H9 (cell line): Measurements from ENCODE around the gene ABR. TPM values are rescaled to one million over a fixed set of nuclear protein-coding genes. Genes with fewer than 3 reads are reported as not detected.

Experiments
- DNase-seq: peaks from one replicate; pipeline ENCODE4 v3.0.0-alpha.2; 2017
- H2AFZ ChIP-seq: one replicate; pipeline ENCODE4 v1.6.1; 2013; ENCODE audit warnings: mild to moderate bottlenecking, low read length, control low read depth, moderate library complexity
- H2AK5ac ChIP-seq: 2 replicates; pipeline ENCODE4 v1.6.1; 2013; ENCODE audit warnings: low read length, control low read depth, mixed read lengths; ENCODE audit not compliant: insufficient read length
- H2BK120ac ChIP-seq: one replicate; pipeline ENCODE4 v1.6.1; 2013; ENCODE audit warnings: low read depth, mild to moderate bottlenecking, low read length, control low read depth, inconsistent platforms; ENCODE audit not compliant: poor library complexity, severe bottlenecking
- H2BK12ac ChIP-seq: 2 replicates; pipeline ENCODE4 v1.6.1; 2013; ENCODE audit warnings: low read length, control low read depth, mixed read lengths, low read depth; ENCODE audit not compliant: insufficient read length
- H2BK15ac ChIP-seq: 2 replicates; pipeline ENCODE4 v1.6.1; 2013; ENCODE audit warnings: low read depth, low read length, control low read depth
- H2BK20ac ChIP-seq: one replicate; pipeline ENCODE4 v1.6.1; 2013; ENCODE audit warnings: low read depth, mild to moderate bottlenecking, low read length, control low read depth, inconsistent platforms; ENCODE audit not compliant: poor library complexity, severe bottlenecking
- H2BK5ac ChIP-seq: 2 replicates; pipeline ENCODE4 v1.6.1; 2013; ENCODE audit warnings: low read length, control low read depth, mixed read lengths; ENCODE audit not compliant: insufficient read length
- H3K14ac ChIP-seq: 2 replicates; pipeline ENCODE4 v1.6.1; 2013; ENCODE audit warnings: low read length, control low read depth; ENCODE audit not compliant: insufficient read depth
- H3K18ac ChIP-seq: 2 replicates; pipeline ENCODE4 v1.6.1; 2013; ENCODE audit warnings: low read depth, mild to moderate bottlenecking, mixed read lengths, low read length, control low read depth; ENCODE audit not compliant: insufficient read length
- H3K23ac ChIP-seq: 2 replicates; pipeline ENCODE4 v1.6.1; 2013; ENCODE audit warnings: low read length, control low read depth, mixed read lengths, low read depth; ENCODE audit not compliant: insufficient read length
- H3K23me2 ChIP-seq: 2 replicates; pipeline ENCODE4 v1.6.1; 2013; ENCODE audit warnings: low read depth, mild to moderate bottlenecking, mixed read lengths, low read length, control low read depth; ENCODE audit not compliant: insufficient read length, poor library complexity, severe bottlenecking
- H3K27ac ChIP-seq: 2 replicates; pipeline ENCODE4 v1.5.1; 2013; ENCODE audit warnings: low read length, control low read depth, mixed read lengths, low read depth; ENCODE audit not compliant: insufficient read length
- H3K27me3 ChIP-seq: 2 replicates; pipeline ENCODE4 v1.6.1; 2013; ENCODE audit warnings: low read length, control low read depth, inconsistent platforms; ENCODE audit not compliant: insufficient read depth
- H3K4ac ChIP-seq: 2 replicates; pipeline ENCODE4 v1.6.1; 2013; ENCODE audit warnings: low read depth, mild to moderate bottlenecking, control low read depth, inconsistent platforms, low read length, moderate library complexity
- H3K4me1 ChIP-seq: 2 replicates; pipeline ENCODE4 v1.6.1; 2013; ENCODE audit warnings: low read length, control low read depth, inconsistent platforms; ENCODE audit not compliant: insufficient read depth
- H3K4me2 ChIP-seq: 2 replicates; pipeline ENCODE4 v1.6.1; 2013; ENCODE audit warnings: low read length, control low read depth, mixed read lengths; ENCODE audit not compliant: insufficient read length, insufficient read depth
- H3K56ac ChIP-seq: 2 replicates; pipeline ENCODE4 v1.6.1; 2013; ENCODE audit warnings: low read depth, mild to moderate bottlenecking, mixed read lengths, low read length, control low read depth; ENCODE audit not compliant: insufficient read length
- H3K79me1 ChIP-seq: 2 replicates; pipeline ENCODE4 v1.6.1; 2013; ENCODE audit warnings: low read depth, mild to moderate bottlenecking, moderate library complexity, low read length, control low read depth, inconsistent platforms; ENCODE audit not compliant: insufficient read depth, poor library complexity, severe bottlenecking
- H3K79me2 ChIP-seq: 2 replicates; pipeline ENCODE4 v1.6.1; 2013; ENCODE audit warnings: low read length, control low read depth, inconsistent platforms; ENCODE audit not compliant: insufficient read depth
- H3K9ac ChIP-seq: 2 replicates; pipeline ENCODE4 v1.6.1; 2013; ENCODE audit warnings: low read length, control low read depth, mixed read lengths; ENCODE audit not compliant: insufficient read length; ENCODE audit errors: extremely low read depth
- H3K9me3 ChIP-seq: one replicate; pipeline ENCODE4 v1.6.1; 2013; ENCODE audit warnings: low read depth, low read length, inconsistent platforms; ENCODE audit not compliant: control insufficient read depth
- H3T11ph ChIP-seq: one replicate; pipeline ENCODE4 v1.6.1; 2013; ENCODE audit warnings: mild to moderate bottlenecking, low read length, control low read depth, inconsistent platforms
- H4K20me1 ChIP-seq: one replicate; pipeline ENCODE4 v1.6.1; 2013; ENCODE audit not compliant: control insufficient read depth, insufficient read length, insufficient read depth
- H4K5ac ChIP-seq: 2 replicates; pipeline ENCODE4 v1.6.1; 2013; ENCODE audit warnings: low read depth, mild to moderate bottlenecking, mixed read lengths, low read length, control low read depth; ENCODE audit not compliant: insufficient read length
- H4K8ac ChIP-seq: replicated peaks from 2 replicates; pipeline ENCODE4 v1.6.1; 2013; ENCODE audit warnings: low read length, control low read depth, mixed read lengths, low read depth; ENCODE audit not compliant: insufficient read length
- H4K91ac ChIP-seq: 2 replicates; pipeline ENCODE4 v1.6.1; 2013; ENCODE audit warnings: low read depth, mild to moderate bottlenecking, moderate library complexity, mixed read lengths, low read length, control low read depth; ENCODE audit not compliant: insufficient read length
- H3K27ac Mint-ChIP-seq, 3 experiments: 2 replicates in 2 of 3; 3 replicates in 1 of 3; pipeline ENCODE4 v1.8.0; 2020 to 2021; ENCODE audit warnings: mixed read lengths in 3 of 3, mild to moderate bottlenecking in 1 of 3, moderate library complexity in 1 of 3
- H3K27me3 Mint-ChIP-seq: 2 replicates; pipeline ENCODE4 v1.8.0; 2021; ENCODE audit warnings: low read depth, mild to moderate bottlenecking, moderate library complexity, mixed read lengths
- H3K36me3 Mint-ChIP-seq, 3 experiments: 2 replicates in 2 of 3; 3 replicates in 1 of 3; pipeline ENCODE4 v1.8.0; 2020 to 2021; ENCODE audit warnings: low read depth in 3 of 3, mixed read lengths in 3 of 3; ENCODE audit not compliant: insufficient read depth in 1 of 3
- H3K4me1 Mint-ChIP-seq, 2 experiments: 2 replicates each; pipeline ENCODE4 v1.8.0; 2020; ENCODE audit warnings: mixed read lengths in 2 of 2
- H3K4me3 Mint-ChIP-seq, 2 experiments: 2 replicates in 1 of 2; 3 replicates in 1 of 2; pipeline ENCODE4 v1.8.0; 2020 to 2021; ENCODE audit warnings: mild to moderate bottlenecking in 2 of 2, mixed read lengths in 2 of 2, moderate library complexity in 1 of 2
- H3K9me3 Mint-ChIP-seq, 2 experiments: 2 replicates in 1 of 2; 3 replicates in 1 of 2; pipeline ENCODE4 v1.8.0; 2020; ENCODE audit warnings: mild to moderate bottlenecking in 2 of 2, mixed read lengths in 2 of 2, moderate library complexity in 1 of 2
- CTCF ChIP-seq: fragments of 200-600 bp; sonication (generic); conservative IDR thresholded peaks from 3 replicates; pipeline ENCODE4 v1.8.0; 2021; ENCODE audit warnings: antibody characterized with exemption, mild to moderate bottlenecking
- WGBS: extraction: QIAGEN DNeasy Blood & Tissue Kit; methylation state at CpG from one replicate; pipeline ENCODE4 v1.1.7; 2013; ENCODE audit warnings: missing lambda C conversion rate, low lambda C conversion rate, mixed read lengths; ENCODE audit not compliant: insufficient read length; ENCODE audit errors: extremely low coverage; 5-methylcytosine and 5-hydroxymethylcytosine counted together
- total RNA-seq: library from RNA; stranded (reverse); gene quantifications from 2 replicates; pipeline ENCODE4 v1.2.1, GENCODE V29; 2021

Gene ABR
- total RNA-seq, 1 experiment from 2014 or later = 34.7 TPM

GRCh38 chr17:957856-958421 is 221.8 kb downstream of the ABR start:
- Histone ChIP-seq H2BK12ac (no peak overlapping the region), H2BK120ac (no peak overlapping the region), H3K9ac (no peak overlapping the region), H3K27ac (no peak overlapping the region), H3K4me1 (no peaks in the 10 kb centered on the region; the same call in 1 of the 2 replicates), H2BK15ac (no peak overlapping the region), H4K5ac (no peak overlapping the region), H3K18ac (no peak overlapping the region), H3K9me3 (no peaks in the 10 kb centered on the region), H4K8ac (no peak overlapping the region), H4K20me1 (no peaks in the 10 kb centered on the region), H3K79me1 (peaks cover 7% of the 10 kb centered on the region), H4K91ac (no peak overlapping the region), H2AK5ac (no peak overlapping the region), H3K56ac (no peak overlapping the region), H3K4me2 (no peak overlapping the region), H3K4ac (no peak overlapping the region), H3K14ac (no peak overlapping the region), H3K23ac (no peak overlapping the region), H2AFZ (no peak overlapping the region), H2BK20ac (no peak overlapping the region), H2BK5ac (no peak overlapping the region), H3K23me2 (no peaks in the 10 kb centered on the region), H3K27me3 (no peaks in the 10 kb centered on the region), H3T11ph (no peak overlapping the region), H3K79me2 (peaks cover 6% of the 10 kb centered on the region; the same call in 1 of the 2 replicates)
- Mint-ChIP-seq H3K4me3 (no peak overlapping the region), H3K27me3 (no peaks in the 10 kb centered on the region), H3K27ac (peak overlapping the region; percentile 61 to 81 (median 63); a peak in 6 of 7 replicates), H3K9me3 (no peaks in the 10 kb centered on the region), H3K4me1 (peaks cover 36 to 45% of the 10 kb centered on the region in 2 experiments), H3K36me3 (peaks cover 11 to 24% (median 21%) of the 10 kb centered on the region in 3 experiments)
- DNase-seq = no peak
- WGBS = no CpG with 5 or more reads among the region's 20 CpGs
- TF ChIP-seq CTCF = no peak
